Panc1 (cell line): ENCODE data around the gene SLC22A3.

Experiments
- CTCF ChIP-seq: fragments of 450-650 bp; IDR thresholded peaks from 2 replicates; pipeline ENCODE4 v1.5.1; 2017; ENCODE audit warnings: mild to moderate bottlenecking
- POLR2AphosphoS5 ChIP-seq: IDR thresholded peaks from 2 replicates; pipeline ENCODE4 v1.6.1; 2012; ENCODE audit warnings: mild to moderate bottlenecking, low read depth, low read length, moderate library complexity
- REST ChIP-seq, 2 experiments: IDR thresholded peaks; 2 replicates each; pipeline ENCODE4 v1.6.1; 2011 to 2012; ENCODE audit warnings: low read depth in 2 of 2, control low read depth in 1 of 2, low read length in 1 of 2, mild to moderate bottlenecking in 1 of 2, moderate library complexity in 1 of 2; ENCODE audit not compliant: insufficient read depth in 1 of 2
- TCF7L2 ChIP-seq: IDR thresholded peaks from 2 replicates; pipeline ENCODE4 v1.6.1; 2011; ENCODE audit warnings: mild to moderate bottlenecking, low read depth, low read length, inconsistent platforms

- TF ChIP-seq CTCF (no peak), REST (IDR thresholded peaks at IDR 0.05; ENCODE audit: insufficient read depth in 1 of 2, low read depth in 2 of 2, low read length in 1 of 2) (no peak), POLR2AphosphoS5 (no peak), TCF7L2 (no peak)
These were observed 3.9 kb upstream of the SLC22A3 start for GRCh38 chr6:160344271-160344670.
